Pons (tissue), 1 donor: ENCODE results near the gene LARP4.

Experiments used
- DNase-seq: peaks from one replicate; pipeline ENCODE4 v3.0.0-alpha.2; 2016; ENCODE audit warnings: low spot score

LARP4 gene

DNA sequence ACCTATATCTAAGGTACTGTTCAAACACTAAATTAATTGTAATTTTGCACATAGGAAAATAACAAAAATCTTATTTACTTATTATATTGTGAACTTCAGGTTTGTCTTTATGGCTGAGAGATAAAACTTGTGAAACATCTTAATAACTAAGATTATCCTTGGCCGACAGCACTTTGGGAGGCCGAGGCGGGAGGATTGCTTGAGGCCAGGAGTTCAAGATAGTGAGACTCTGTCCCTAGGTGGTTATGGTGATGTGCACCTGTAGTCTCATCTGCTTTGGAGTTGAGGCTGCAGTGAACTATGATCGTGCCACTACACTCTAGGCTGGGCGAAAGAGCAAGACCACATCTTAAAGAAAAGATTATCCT, 126.7 kb downstream of the LARP4 start:
- DNase-seq = no peak

DNA sequence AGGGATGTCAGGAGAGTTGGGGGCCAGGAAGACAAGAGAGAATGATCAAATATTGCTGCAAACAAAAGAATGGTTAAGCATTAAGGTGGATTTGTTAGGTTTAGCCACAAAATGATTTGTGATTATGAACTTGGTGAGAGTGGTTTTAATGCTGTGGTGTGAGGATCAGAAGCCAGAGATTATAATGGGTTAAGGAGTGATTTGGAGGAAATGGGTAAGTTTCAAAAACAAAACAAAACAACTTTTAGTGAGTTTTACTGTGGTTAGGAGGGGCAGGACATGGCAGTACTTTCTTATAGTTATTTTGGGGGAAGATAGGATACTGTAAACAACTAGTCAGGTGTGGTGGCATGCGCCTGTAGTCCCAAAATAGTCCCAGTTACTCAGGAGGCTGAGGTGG, 128.1 kb downstream of the LARP4 start:
- no peak for DNase-seq

DNA sequence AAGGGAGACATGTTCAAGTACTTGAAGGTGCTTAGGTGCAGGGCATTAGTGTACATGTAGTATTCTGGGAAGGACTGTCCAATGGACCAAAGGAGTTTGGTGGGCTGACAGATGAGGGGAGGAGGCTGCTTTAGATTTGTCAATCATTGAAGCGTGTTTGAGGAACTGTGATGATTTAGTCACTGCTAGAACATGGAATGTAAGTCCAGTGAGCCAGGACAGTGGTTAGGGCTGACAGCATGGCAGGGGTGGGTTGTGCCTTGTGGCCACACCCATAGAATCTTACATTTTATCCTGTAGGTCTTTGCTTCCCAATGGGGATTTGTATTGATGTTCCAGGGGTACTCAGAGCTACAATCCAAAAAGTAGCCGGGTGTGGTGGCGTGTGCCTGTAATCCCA, 128.7 kb downstream of the LARP4 start:
- no peak for DNase-seq
